HPDE6-E6E7 (cell line): Measurements from ENCODE around the gene TCF4.

ENCODE experiments used
- DNase-seq: peaks from one replicate; pipeline ENCODE4 v3.0.0; 2011; ENCODE audit warnings: missing footprints; ENCODE audit errors: extremely low spot score

TCF4 gene

DNA sequence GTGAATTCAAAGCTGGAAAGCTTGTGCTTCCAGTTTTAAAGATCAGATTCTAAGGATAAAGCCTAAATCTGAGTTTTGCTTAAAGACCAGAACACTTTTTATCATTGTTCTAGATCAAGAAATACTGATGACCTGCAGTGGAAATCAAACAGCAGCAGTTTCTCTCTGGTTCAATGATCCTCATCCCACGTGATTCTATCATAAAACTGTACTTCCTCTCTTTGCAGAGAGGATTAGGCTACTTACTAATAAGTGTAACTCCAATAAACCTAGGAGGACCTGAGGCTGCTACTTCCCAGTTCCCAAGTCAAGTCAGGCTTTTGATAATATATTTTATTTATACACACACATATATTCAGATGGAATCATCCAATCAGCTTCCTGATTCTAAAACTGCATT lies 81.9 kb downstream of the TCF4 start:
- DNase-seq: no peak

GRCh38 chr18:55504808-55505207 lies 83.2 kb downstream of the TCF4 start:
- DNase-seq: no peak

DNA sequence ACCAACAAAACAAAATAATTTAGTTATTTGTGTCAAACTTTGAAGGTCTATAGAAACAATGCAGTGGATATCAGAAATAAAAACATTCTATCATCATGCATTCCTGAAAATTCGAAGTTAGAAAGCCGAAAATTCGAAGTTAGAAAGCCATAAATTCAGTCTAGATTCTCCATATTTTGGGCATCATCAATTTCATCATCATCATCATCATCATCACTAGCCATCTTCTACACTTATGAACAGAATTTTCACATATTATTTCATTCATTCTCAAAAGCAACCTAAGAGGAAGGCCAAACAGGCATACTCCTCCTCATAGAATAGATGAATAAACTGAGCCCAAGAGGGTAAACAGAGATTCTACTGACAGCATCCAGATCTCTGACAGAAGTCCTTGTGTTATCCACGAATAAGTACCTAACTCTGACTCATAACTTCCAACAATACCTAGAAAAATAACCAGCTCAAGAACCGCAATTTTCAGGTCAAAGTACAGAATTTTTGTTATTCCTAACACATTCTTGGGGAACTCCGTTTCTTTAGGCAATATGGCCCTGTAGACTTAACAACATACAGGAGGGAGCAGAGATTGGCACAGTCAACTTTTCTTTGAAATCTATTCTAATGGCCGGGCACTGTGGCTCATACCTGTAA lies 84.7 kb downstream of the TCF4 start:
- no peak for DNase-seq

- no peak for DNase-seq
Observed at GRCh38 chr18:55501982-55502710, 85.8 kb downstream of the TCF4 start.

GRCh38 chr18:55501579-55501978 lies 86.4 kb downstream of the TCF4 start:
- no peak for DNase-seq

DNA sequence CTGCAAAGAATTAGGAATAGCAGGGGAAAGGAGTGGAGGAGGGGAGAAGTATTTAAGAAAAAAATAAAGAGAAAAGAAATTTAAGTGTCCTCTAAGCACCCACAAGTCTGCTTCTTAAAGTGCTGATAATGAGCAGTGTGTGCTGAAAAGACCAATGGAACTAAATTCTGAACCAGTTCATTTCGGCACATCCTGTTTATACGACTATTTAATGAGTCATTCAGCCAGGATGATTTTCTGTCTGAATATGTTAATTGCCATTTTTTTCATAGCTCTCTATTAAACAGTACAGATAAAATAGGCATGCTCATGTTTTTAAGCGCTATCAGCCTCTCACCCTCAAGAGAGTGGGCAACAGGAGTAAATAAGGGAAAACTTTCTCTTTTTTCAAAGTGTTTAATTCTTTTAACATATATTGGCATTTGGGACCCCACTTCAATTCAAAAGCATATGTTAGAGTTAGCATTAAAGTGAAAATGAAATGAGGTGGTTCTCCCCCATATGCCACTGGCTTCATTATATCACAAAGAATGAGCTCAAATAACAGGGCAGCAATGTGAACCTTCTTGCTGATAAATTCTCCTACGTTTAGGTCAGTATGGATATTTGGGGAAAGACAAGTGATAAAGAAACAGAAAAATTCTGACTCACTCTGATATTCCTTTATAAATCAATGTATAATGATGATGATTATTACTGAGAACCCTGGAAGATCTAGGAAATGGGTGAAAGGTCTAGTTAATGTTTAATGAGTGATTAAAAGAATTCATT lies 87.5 kb downstream of the TCF4 start:
- no peak for DNase-seq

DNA sequence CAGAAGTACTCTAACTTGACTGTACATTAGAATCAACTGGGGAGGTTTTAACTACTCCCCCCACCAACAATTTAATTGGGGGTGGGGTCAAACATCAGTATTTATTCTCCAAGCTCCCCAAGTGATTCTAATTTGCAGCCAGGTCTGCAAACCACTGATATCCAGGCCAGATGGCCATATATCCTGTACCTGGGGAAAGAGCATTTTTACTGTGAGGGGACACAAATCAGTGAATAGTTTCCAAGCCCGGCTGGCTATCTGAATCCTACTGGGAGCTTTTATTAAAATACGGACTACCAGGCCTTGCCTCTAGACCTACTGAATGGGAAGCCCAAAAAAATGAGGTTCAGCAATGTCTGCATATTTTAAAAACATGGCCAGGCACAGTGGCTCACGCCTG lies 88.5 kb downstream of the TCF4 start:
- DNase-seq: no peak

- no peak for DNase-seq
Observed at GRCh38 chr18:55497825-55498403, 90.1 kb downstream of the TCF4 start.

GRCh38 chr18:55494899-55495298 lies 93.1 kb downstream of the TCF4 start:
- DNase-seq: no peak

DNA sequence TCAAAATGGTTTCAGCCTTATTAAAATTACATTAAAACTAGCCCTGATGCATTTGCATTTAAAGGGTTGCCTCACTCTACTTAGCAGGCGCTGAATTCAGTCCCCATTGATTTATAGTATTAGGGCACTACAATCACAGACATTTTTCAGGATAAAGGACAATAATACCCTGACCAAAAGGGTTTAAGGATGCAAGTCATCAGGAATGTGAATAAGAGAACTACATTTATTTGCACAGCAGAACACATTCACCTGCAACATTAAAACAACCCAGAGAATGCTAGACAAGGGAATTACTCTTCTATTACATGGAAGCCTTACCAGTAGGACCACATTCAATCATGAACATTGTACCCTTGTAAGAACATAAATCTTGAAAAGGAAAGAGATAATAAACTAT lies 93.6 kb downstream of the TCF4 start:
- no peak for DNase-seq

- no peak for DNase-seq
Observed at GRCh38 chr18:55491616-55492015, 96.4 kb downstream of the TCF4 start.

DNA sequence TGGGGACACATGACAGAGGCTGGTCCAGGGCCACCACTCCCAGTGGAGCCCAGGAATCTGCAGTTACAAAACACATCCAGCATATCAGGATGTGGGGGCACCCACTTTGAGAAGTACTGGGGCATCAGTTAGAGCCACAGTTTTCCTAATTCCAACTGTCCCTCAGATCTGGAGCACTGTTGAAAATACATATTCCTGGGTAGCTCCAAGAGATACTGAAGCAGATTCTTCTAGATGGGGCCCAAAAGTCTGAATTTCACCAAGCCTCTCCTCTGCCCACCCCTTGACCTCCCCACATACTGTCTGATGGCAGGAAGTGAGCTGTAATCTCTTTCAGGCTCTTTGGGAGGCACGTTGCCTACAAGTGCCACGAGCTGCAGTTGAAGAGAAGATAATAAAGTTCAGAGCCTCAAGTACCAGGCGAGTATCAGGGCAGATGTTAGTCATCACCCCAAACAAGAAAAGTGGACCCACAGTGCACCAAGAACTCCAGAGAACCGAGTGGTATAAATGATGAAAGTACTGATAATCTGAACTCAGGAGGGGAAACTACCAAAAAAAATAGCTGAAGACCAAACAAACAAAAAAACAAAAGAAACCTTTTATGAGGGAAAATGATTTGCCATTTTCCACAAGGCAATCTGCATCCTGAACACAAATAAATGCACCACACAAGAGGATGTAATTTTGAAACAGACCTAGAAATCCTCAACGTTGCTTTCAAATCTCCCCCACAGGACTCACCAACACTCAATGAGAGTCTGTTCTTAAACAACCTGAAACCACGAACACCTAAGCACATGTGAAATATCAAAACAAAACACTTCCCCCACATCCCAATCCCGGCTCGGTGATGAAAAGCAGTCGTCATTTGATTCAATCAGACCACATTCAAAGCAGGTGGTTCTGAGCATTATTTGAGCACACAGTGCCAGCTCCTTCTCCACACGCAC lies 98.7 kb downstream of the TCF4 start:
- no peak for DNase-seq

DNA sequence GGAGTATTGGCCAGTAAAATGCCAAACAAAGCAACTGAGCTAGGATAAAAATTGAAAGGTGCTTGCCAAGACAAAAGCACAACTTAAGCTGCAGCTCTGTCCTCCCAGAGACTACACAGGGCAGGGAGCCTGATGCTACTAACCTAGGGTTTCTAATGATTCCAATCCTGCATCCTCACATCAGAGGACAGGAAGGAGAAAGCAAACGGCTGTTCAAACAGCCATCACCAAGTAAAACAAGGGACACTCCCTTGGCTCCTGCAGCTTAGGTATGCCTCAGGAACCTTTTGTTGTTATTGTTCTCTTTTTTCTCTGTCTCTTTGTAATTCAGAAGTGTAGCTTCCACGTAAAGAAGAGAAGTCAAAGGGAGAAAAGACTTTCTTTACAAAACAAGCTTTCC lies 99.5 kb downstream of the TCF4 start:
- no peak for DNase-seq

DNA sequence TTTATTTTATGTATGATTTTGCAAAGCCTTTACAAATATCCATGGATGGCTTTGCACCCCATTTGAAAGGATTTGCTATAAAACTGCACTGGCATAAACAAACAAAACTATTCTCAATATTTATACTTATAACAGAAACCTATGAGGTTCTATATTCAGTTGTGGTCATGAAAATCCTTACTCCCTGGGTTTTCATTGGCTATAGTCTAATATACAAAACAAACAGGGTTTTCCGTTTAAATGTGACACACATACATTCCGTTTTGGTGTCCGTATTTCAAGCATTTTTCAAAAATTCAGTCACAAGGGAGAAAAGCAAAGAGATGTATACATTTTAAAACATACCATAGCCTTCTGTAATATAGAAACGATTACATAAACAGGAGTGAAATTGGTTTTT lies 100.0 kb downstream of the TCF4 start:
- no peak for DNase-seq

DNA sequence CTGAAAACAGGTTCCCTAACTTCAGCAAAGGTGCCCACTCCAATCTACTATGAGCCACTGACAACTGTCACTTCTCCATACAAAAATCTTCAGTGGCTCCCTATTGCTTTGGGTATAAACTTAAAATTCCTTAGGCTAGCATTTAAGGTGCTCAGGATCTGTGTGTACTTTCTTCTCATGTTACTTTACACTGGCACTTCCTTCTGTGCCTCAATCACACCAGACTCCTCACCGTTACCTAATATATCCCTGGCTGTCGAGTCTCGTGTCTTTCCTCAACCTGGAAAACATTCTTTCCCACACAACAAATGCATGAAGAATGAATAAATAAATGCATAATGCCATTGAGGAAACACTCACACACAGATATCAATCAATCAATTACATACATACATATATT lies 101.1 kb downstream of the TCF4 start:
- DNase-seq: no peak

- no peak for DNase-seq
Observed at GRCh38 chr18:55485666-55486065, 102.3 kb downstream of the TCF4 start.

GRCh38 chr18:55484773-55485172 lies 103.2 kb downstream of the TCF4 start:
- no peak for DNase-seq

GRCh38 chr18:55483266-55483871 lies 104.6 kb downstream of the TCF4 start:
- DNase-seq: no peak

DNA sequence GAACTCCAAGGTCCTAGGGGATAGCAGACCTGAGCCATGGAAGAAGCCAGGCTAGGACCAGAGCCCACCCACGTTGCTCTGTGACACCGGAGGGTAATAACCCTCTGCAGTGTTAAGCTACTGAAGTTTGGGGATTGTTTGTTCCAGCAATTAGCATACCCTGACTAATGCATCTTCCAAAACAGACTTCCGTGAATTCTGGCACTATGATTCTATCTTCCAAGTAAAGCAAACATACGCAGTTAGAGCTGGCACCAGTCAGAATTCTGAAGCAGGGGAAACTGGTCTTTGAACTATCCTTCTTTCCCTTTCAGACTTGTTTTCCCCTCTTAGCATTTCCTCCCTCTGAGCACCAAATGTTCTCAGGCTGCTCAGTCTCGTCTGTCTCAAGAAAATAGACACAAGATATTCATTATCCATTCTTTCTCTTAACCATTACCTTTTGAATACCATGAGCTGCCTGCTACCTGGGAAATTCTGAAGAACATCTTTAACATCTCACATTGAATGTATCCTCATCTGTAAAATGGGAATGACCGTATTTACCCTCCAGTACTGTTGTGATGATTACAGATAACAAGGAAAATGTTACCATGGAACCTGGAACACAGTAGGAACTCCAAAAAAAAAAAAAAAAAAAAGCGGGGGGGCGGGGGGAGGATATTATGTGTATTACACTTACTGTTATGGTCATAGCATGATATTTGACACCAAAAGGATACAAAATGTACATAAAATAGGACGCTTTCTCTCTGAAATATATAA lies 108.2 kb downstream of the TCF4 start:
- DNase-seq: no peak
